Fibroblast of mammary gland (primary cell): Measurements from ENCODE around the gene CDK6.

Source experiments
- DNase-seq: peaks from one replicate; pipeline ENCODE4 v3.0.0-alpha.2; 2010; ENCODE audit warnings: low read depth
- H3K4me3 ChIP-seq: 2 replicates; pipeline ENCODE4 v1.5.1; 2011; ENCODE audit warnings: low read depth, mild to moderate bottlenecking, low read length, moderate library complexity; ENCODE audit not compliant: control insufficient read depth
- CTCF ChIP-seq: conservative IDR thresholded peaks from 2 replicates; pipeline ENCODE4 v1.5.1; 2011; ENCODE audit warnings: low read depth, low read length, inconsistent platforms; ENCODE audit not compliant: control insufficient read depth, insufficient read depth

CDK6 gene

GRCh38 chr7:92720604-92721350 is 115.6 kb downstream of the CDK6 start:
- TF ChIP-seq CTCF = no peak
- no peak for DNase-seq
- H3K4me3 ChIP-seq = no peak overlapping the region

DNA sequence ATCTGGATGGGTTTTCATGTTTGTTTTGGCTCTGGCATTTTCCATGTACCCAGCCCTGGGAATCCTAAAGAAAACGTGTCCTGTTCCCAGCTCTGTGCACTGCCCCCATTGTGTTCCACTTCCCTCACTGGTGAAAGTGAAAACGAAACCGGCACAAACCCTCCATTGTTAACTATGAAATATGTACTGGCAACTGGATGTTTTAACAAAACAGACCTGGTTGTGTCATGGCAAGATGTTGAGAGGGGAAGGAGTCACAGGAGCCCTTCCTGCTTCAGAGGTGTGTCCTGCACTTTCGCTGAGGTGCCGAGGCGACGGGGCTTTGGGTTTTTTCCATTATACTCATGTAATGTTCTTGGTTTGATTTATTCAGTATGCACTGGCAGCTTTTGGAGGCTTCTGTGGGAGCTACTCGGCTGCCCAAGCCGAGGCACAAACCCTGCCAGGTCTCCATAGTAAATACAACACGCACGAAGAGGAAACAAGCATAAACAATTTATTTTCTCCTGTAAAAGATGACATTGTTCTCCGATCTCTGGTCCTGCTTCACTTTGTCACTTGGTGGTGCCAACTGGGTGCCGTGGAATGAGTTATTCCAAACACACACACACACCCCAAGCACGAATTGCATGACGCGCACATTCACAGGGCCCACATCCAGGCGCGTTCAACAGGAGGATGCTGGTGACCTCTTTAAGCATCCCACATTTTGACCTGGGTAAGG is 118.2 kb downstream of the CDK6 start:
- no peak overlapping the region for H3K4me3 ChIP-seq
- no peak for TF ChIP-seq CTCF
- peak; percentile 32 for DNase-seq

DNA sequence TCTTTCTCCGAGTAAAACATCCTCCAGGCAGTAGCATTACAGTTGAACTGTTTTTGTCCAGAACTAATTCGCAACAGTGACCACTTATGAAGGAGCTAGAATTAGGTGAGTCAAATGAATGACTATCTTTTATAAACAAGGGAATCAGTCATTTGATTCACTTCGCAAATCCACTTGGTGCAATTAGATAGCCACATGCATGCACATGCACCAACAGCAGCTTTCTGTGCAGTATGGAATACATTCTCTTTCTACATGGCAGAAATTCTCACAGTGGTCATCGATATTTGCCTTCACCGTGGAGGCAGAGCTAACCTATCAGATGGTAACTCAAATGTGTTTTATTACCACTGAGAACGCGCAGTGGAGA is 118.8 kb downstream of the CDK6 start:
- DNase-seq = peak; percentile 46
- TF ChIP-seq CTCF = no peak
- no peak overlapping the region for H3K4me3 ChIP-seq

DNA sequence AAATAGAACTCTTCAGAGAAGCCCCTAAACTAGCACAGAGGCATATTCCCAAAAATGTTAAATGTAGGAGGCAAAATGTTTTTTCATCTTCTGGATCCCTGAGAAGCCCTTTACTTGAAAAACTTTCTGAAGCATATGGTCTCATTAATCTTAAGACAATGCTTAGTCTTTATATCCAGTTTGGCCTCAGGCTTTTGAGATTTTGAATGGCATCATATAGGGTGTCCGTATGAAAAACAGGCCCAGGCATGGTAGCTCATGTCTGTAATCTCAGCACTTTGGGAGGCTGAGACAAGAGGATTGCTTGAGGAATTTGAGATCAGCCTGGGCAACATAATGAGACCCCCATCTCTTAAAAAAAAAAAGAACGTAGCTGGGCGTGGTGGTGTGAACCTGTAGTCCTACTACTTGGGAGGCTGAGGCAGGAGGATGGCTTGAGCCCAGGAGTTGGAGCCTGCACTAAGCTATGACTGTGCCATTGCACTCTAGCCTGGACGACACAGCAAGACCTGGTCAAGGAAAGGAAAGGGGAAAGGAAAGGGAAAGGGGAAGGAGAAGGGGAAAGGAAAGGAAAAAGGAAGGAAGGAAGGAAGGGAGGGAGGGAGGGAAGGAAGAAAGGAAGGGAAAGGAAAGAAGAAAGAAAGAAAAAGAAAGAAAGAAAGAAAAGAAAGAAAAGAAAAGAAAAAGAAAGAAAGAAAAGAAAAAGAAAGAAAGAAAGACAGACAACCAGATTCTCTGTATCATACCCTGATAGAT is 119.4 kb downstream of the CDK6 start:
- no peak for TF ChIP-seq CTCF
- no peak for DNase-seq
- H3K4me3 ChIP-seq = no peak overlapping the region

DNA sequence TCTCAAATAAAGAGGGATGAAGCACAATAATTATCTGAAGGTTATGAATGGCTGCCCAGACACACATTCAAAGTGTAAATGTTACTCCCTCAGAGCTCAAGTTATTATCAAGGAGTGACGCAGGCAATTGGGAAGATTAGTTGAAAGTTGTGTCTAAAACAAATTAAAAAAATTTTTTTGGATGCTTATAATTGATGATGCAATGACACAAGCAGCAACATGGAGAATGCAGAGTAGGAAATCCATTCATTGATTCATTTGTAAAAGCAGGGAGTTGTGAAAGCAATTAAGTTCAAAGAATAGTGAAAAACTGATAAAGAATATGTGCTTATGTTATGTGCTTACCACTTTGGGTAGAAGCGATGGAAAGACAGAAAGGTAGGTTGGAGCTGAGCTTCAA is 120.4 kb downstream of the CDK6 start:
- no peak for DNase-seq
- H3K4me3 ChIP-seq = no peak overlapping the region
- no peak for TF ChIP-seq CTCF

DNA sequence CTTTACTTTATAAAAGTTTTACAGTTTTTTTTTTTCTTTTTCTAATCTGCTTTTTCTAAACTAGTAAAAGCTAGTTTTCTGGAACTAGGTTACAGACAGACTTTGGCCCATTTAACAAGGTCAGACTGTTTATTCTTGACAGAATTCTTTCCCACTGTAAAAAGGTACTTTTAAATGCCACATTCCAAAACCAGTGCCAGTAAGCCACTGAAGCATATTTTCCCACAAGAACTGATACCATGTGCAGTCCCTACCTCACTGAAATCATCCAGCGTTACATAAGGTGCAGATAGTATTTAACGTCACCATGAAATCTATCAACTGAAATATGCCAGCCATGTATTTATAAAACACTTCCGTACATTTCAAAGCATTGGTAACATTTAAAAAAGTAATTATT is 121.6 kb downstream of the CDK6 start:
- H3K4me3 ChIP-seq = no peak overlapping the region
- no peak for DNase-seq
- no peak for TF ChIP-seq CTCF
